Measurements from ENCODE around the gene KCTD3.

The KCTD3 gene

GRCh38 chr1:215557504-215557903, 9.6 kb upstream of the KCTD3 start:
- no peak for DNase-seq (ENCODE audit: low spot score)

DNA sequence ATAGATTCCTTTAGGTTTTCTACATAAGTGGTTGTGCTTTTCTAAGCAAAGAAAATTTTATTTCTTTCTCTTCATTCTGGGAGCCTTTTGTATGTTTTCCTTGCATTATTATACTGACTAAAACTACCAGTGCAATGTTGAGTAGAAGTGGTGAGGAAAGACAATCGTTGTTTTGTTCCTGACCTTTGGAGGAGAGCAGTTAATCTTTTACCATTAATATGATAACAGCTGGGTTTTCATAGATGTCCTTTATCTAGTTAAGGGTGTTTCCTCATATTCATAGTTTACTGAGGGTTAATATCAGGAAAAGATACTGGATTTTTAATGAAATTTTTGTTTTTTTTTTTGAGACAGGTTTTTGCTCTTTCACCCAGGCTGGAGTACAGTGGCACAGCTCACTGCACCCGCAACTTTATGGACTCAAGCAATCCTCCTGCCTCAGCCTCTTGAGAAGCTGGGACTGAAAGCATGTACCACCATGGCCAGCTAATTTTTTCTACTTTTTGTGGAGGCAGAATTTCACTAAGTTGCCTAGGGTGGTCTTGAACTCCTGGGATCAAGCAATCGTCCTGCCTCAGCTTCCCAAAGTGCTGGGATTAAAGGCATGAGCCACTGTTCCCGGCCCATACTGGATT, 9.0 kb upstream of the KCTD3 start:
- DNase-seq (ENCODE audit: low spot score) = peak; percentile 58

DNA sequence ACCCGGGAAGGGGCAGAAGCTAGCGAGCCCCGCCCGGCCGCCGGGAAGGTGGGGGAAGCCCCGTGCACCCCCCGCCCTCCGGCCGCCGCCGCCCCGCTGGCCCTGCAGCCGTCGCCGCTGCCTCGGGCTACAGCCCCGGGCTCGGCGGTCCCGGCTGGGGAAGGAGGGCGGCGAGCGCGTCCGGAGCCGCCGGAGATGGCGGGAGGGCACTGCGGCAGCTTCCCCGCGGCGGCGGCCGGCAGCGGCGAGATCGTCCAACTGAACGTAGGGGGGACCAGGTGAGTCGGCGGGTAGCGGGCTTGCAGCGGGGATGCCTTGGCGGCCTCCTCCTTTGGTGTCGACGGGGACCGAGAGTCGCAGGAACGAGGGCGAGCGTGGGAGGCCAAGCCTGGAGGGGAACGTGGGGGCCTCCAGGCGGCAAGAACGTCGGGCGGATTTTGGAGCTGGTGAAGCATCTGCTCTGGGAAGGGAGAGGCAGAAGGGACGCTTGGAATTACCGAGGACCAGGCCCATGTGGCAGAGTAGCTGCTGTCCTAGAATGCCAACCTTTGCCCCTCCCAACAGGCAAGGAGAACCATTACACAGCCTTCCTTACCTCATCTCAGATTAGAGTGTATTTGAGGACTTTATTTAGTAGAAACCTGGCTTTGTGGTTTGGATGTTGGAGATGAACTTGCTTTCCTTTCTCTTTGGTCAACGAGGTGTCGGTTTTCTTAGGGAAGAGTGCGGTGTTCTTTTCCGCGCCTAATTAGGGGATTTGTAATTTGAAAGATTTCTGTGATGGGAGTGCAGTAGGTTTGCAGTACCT, 591 bp downstream of the KCTD3 start:
- DNase-seq (ENCODE audit: low spot score) = peak; percentile 66

DNA sequence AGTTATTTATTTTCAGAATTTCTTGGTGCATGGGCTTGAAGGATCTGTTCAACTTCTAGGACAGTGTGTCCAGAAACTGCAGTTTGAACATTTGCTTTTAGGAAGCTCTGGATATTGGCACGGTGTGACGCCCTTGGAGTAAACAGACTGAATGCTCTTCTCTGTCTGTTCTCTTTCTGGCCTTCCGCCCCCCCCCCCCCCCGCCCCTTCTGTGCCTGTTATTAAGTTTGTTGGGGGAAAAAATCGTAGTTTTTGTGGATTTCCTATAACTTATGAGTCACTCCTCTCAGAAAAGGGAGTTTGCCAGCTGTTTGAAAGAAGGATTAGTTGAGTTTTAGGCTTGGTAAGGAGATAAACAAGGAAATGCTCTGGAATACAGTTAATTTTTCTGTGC, 1.2 kb downstream of the KCTD3 start:
- DNase-seq (ENCODE audit: low spot score) = peak; percentile 85

GRCh38 chr1:215569986-215570824, 3.1 kb downstream of the KCTD3 start:
- no peak for DNase-seq (ENCODE audit: low spot score)

GRCh38 chr1:215581896-215582295, 14.8 kb downstream of the KCTD3 start:
- no peak for DNase-seq (ENCODE audit: low spot score)

GRCh38 chr1:215583185-215583749, 16.2 kb downstream of the KCTD3 start:
- no peak for DNase-seq (ENCODE audit: low spot score)

- no peak for DNase-seq (ENCODE audit: low spot score)
These were observed 17.3 kb downstream of the KCTD3 start for GRCh38 chr1:215584389-215584788.

GRCh38 chr1:215589650-215590435, 22.7 kb downstream of the KCTD3 start:
- DNase-seq (ENCODE audit: low spot score) = no peak

DNA sequence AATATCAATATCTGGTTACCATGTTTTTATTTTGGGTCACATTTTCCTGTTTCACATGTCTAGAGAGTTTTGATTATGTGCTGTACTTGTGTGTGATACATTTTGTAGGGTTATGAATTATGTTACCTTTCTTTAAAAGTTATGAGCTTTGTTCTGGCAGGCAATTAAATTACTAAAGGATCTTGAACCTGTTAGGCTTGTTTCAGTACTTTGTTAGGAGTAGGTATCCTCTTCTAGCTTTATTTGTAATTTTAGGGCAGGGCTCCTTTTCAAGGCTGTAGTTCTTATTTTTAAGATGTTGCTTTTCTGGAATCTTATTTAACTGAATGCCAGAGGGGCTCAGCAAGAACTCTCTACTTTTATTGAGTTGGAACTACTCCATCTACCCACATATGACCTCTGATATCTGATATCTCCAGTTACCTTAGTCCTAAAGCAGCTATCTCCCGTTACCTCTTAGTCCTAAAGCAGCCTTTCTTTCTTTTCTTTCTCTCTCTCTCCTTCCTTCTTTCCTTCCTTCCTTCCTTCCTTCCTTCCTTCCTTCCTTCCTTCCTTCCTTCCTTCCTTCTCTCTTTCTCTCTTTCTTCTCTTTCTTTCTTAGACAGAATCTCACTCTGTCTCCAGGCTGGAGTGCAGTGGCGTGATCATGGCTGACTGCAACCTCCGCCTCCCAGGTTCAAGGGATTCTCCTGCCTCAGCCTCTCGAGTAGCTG, 23.8 kb downstream of the KCTD3 start:
- no peak for DNase-seq (ENCODE audit: low spot score)

DNA sequence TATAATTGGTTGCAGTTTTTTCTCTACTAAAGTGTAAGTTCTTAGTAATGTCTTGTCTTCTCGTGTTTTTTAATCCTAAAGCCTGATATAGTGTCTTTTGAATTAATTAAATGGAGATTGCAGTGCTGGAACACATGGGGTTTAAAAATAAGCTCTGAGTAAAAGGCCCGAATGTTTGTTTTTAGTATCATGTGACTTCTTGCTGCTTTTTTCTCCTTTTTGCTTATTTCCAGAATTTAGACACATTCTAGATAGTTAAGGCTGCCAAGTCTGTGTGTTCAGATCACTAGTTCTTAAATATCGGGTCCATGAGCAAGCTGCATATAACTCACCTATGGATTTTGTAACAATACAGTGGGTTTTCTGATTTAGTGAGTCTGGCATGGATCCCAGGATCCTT, 27.5 kb downstream of the KCTD3 start:
- no peak for DNase-seq (ENCODE audit: low spot score)

DNA sequence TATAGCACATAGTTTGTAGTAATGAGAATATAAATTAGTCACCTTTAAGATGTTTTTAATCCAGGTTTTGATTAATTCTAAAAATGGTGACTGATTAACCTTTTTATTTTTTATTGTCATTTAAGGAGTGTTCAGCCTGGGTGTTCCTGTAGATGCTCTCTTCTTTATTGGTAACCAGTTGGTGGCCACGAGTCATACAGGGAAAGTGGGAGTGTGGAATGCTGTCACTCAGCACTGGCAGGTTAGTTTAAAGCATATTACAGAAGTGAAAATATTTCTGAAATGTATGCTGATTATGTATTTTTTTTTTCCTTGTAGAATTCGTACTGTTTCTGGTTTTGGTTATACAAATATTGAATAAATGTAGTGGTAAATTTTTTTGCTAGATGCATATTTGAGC, 28.1 kb downstream of the KCTD3 start:
- no peak for DNase-seq (ENCODE audit: low spot score)

GRCh38 chr1:215597961-215598360, 30.9 kb downstream of the KCTD3 start:
- DNase-seq (ENCODE audit: low spot score) = no peak

DNA sequence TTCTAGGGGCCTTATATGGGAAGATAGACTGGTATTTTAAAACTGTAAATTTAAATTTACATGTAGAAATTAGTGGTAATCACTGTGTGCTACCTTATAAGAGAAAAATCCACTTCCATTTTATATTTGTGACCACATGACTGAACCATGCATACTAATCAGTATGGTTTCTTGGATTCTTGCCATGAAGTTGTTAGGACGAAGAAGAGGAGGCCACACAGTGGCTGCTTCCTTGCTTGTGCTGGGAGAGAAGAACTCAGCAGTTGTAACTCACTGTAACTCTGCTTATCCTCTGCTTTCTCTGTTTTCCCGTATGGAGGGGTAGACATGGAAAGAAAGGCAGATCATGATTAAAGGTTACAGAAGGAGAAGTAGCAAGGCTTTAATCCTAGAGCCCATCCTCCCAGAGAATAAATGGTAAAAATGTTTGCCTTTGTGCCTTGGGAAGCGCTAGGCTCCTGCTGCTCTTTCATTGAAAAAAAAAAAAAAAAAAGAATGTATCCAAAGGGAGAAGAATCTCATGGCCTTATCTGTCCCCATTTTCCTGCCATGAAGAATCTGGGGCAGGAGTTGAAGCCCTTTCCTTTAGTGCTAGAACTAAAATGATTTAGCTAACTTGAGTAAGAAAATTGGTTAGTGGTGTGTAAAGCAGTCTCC, 32.4 kb downstream of the KCTD3 start:
- DNase-seq (ENCODE audit: low spot score) = no peak

DNA sequence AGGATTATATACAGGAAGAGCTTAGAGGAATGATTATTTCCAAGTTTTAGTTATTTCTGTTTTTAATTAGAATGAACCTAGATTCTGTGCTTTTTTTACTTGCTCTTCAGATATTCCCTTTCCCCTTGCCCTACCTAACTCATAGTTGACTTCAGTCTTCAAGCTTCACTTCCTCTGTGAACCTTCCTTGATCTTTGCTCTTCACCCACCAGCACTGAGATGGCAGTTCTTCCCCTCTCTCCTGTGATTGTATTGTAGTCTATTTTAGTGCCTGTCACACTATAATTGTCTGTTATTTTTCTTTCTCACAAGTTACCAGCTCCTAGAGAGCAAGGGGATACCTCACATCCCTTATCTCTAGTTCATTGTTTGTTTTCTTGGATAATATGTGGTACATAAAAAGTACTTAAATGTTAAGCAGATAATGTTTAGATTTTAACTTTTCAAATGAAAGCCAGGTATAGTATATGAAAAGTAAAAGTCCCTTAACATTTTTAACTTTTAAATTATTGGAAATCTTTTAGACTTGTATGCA, 33.2 kb downstream of the KCTD3 start:
- DNase-seq (ENCODE audit: low spot score) = no peak

GRCh38 chr1:215600867-215601266, 33.8 kb downstream of the KCTD3 start:
- no peak for DNase-seq (ENCODE audit: low spot score)

- DNase-seq (ENCODE audit: low spot score) = no peak
These were observed 34.2 kb downstream of the KCTD3 start for GRCh38 chr1:215601276-215601675.

DNA sequence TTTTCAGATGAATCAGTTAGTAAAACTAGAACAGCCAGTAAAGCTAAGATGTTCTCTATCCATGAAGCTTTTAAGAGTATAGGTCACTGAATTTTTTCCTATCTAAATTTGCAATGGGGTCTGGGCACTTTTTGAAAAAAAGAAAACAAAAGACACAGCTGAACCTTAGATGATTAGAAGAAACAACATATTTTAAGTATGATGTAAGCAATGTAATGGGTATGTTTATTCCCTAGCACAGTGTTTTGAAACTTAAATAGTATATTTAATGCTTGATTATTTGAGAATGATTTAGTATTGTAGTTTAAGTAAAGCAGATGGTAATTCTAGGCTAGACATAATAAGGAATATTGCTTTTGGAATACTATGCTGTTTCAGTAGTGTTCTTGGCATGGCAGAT, 36.2 kb downstream of the KCTD3 start:
- DNase-seq (ENCODE audit: low spot score) = no peak

- peak; percentile 28 for DNase-seq (ENCODE audit: low spot score)
These were observed 38.0 kb downstream of the KCTD3 start for GRCh38 chr1:215605011-215605621.

- DNase-seq (ENCODE audit: low spot score) = no peak
These were observed 38.9 kb downstream of the KCTD3 start for GRCh38 chr1:215606036-215606435.

All from COLO829 (cell line).